Omental fat pad (tissue), 4 donors: ENCODE data around the gene ATXN7. TPM values are rescaled to one million over a fixed set of nuclear protein-coding genes. Genes with fewer than 3 reads are reported as not detected.

Experiments used
- ATAC-seq: fragments of 150-250 bp; one replicate; pipeline ENCODE4 v1.9.1; 2016; ENCODE audit warnings: mild to moderate bottlenecking, moderate library complexity; ENCODE audit not compliant: low FRiP score
- DNase-seq: peaks from one replicate; pipeline ENCODE4 v3.0.0-alpha.2; 2019; ENCODE audit warnings: low spot score
- total RNA-seq, 4 donors: library from RNA; depleted of rRNA; stranded (reverse); fragments of >200 nt; gene quantifications; one replicate each; pipeline ENCODE4 v1.1.0, GENCODE V29; 2016
- TF ChIP-seq, protein P1 (sequence below), 3 donors: fragments of 450-650 bp; IDR thresholded peaks; one replicate each; pipeline ENCODE4 v1.5.1; 2016 to 2017; ENCODE audit warnings: antibody characterized with exemption in 3 of 3, mild to moderate bottlenecking in 3 of 3, moderate library complexity in 2 of 3

Gene ATXN7
- total RNA-seq, 4 donors from 2014 or later = 22.5 to 74.5 (median 31.1) TPM

- DNase-seq (no peak), ATAC-seq (peak; percentile 46)
- TF ChIP-seq, protein P1, sequence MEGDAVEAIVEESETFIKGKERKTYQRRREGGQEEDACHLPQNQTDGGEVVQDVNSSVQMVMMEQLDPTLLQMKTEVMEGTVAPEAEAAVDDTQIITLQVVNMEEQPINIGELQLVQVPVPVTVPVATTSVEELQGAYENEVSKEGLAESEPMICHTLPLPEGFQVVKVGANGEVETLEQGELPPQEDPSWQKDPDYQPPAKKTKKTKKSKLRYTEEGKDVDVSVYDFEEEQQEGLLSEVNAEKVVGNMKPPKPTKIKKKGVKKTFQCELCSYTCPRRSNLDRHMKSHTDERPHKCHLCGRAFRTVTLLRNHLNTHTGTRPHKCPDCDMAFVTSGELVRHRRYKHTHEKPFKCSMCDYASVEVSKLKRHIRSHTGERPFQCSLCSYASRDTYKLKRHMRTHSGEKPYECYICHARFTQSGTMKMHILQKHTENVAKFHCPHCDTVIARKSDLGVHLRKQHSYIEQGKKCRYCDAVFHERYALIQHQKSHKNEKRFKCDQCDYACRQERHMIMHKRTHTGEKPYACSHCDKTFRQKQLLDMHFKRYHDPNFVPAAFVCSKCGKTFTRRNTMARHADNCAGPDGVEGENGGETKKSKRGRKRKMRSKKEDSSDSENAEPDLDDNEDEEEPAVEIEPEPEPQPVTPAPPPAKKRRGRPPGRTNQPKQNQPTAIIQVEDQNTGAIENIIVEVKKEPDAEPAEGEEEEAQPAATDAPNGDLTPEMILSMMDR (IDR thresholded peaks at IDR 0.05) = no peak
Measured at GRCh38 chr3:63961891-63962290, 98.2 kb downstream of the ATXN7 start.

- TF ChIP-seq, protein P1 (IDR thresholded peaks at IDR 0.05) = no peak
- no peak for ATAC-seq
- no peak for DNase-seq
Measured at GRCh38 chr3:63963496-63963895, 99.8 kb downstream of the ATXN7 start.

DNA sequence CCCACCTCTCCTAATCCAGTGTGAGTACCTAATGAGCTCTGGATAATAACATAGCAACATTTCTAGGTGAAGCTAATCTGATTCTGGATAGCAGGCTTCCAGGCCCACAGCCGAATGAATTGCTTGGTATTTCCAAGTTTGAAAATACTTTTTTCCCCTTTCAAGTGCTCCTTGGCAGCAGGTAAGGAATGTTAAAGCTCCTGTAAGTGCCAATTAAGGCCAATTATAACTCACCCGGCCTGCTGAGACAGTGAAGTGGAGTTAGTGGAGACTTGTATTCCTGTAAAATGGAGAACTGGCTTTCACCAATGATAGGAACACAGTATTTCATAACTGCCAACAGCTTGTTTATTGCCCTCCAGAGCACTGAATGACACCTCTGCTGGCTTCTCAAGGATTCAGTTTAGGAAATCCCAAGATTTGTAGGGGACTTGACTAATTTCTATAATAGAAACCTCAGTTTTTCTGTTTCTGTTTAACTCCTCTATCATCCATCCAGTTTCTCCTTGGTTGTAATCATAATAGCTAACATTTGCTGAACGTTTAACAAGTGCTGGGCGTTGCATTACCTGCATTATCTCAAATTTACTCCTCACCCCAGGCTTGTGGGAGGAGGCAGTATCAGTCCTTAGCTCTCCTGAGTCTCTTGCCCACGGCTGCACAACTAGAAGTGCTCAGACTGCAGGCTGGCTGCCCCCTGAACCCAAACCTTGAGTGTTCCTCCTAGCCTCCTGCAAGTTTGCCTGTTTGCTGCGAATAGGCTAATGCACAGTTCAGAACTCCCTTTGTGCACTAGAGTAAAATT lies 101.2 kb downstream of the ATXN7 start:
- no peak for ATAC-seq
- TF ChIP-seq, protein P1 (IDR thresholded peaks at IDR 0.05) = no peak
- DNase-seq = no peak

DNA sequence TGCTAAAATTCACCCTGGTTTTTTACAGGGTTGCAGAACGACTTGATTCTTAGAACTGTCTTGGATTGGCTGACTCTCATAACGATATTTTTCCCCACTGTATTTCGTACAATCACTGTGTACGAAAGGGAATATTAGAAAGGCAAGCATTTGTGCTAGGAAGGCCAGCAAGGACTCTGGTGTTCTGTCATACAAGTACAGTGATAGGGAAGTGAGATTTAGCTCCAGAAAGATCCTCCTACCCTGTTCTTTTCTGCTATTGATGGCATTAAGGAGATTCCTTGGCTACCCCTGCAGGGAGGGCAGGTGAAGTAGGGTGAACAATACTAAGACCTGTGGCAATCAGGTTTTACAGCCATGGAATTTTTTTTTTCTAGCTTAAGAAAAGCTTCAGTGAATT lies 102.3 kb downstream of the ATXN7 start:
- no peak for DNase-seq
- ATAC-seq = no peak
- TF ChIP-seq, protein P1 (IDR thresholded peaks at IDR 0.05) = no peak

DNA sequence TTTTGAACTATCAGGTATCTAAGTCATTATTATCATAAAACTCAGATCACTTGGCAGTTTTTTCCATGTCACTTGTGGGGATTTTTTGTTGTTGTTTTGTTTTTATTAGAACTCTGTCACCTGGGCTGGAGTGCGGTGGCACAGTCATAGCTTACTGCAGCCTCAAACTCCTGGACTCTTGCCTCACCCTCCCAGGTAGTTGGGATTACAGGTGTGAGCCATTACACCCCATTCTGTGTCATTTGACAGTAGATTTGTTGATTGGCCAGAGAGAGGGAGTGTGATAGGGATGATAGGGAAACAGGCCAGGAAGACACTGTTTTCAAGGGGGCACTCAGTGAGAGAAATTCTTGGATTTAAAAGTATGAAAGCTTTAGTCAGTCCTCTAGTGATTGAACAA lies 103.2 kb downstream of the ATXN7 start:
- no peak for DNase-seq
- ATAC-seq = no peak
- TF ChIP-seq, protein P1 (IDR thresholded peaks at IDR 0.05) = no peak

- TF ChIP-seq, protein P1 (IDR thresholded peaks at IDR 0.05) = no peak
- ATAC-seq (no peak), DNase-seq (no peak)
Measured at GRCh38 chr3:63967675-63968611, 104.3 kb downstream of the ATXN7 start.
